ENCODE measurements around the gene IQSEC1.

DNA sequence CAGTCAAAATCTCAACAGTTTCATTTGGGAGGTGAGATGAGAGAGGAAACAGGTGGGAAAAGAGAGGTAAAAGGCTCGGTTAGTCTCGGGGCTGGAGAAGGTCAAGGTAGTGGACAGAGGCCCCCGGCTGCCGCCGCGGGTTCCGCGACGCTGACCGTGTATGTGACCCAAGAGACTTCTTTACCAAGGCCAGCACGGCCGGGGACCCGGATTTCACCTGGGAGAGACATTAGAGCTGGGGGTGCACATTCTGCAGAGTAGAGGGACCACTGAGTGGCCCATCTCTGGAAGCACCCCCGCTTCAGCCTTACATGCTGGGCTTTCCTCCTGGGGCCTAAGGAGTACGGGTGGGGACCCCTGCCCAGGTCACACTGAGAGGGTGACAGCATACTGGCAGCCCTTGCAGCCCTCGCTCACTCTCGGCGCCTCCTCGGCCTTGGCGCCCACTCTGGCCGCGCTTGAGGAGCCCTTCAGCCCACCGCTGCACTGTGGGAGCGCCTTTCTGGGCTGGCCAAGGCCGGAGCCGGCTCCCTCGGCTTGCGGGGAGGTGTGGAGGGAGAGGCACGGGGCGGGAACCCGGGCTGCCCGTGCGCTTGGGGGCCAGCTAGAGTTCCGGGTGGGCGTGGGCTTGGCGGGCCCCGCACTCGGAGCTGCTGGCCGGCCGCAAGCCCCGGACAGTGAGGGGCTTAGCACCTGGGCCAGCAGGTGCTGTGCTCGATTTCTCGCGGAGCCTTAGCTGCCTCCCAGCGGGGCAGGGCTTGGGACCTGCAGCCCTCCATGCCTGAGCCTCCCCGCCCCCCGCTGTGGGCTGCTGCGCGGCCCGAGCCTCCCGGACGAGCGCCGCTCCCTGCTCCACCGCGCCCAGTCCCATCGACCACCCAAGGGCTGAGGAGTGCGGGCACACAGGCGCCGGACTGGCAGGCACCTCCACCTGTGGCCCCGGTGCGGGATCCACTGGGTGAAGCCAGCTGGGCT is 190.6 kb downstream of the IQSEC1 start:
- TF ChIP-seq POLR2A (IDR thresholded peaks at IDR 0.05; ENCODE audit: low read depth, low read length) = no peak
- TF ChIP-seq POLR2AphosphoS5 (IDR thresholded peaks at IDR 0.05; ENCODE audit: low read depth, low read length) = no peak

All from GM12892 (cell line).